Calu3 (cell line): ENCODE data around the gene CENPH. TPM values are rescaled to one million over a fixed set of nuclear protein-coding genes. Genes with fewer than 3 reads are reported as not detected.

ENCODE experiments used
- BruUV-seq: library from RNA; stranded (reverse); fragments of 400-500 nt; replicated peaks from 2 replicates; lab custom pipeline; 2021; lab: Mats Ljungman, UMichigan
- CTCF ChIA-PET: fragments of 300-600 bp; sonication (Branson Sonifier 250); formaldehyde crosslinking; loops from one replicate; lab custom pipeline; 2022; ENCODE audit warnings: antibody characterized with exemption; lab: Charles Lee
- DNase-seq: peaks from one replicate; pipeline ENCODE4 v3.0.0; 2022
- H3K27ac Mint-ChIP-seq: one replicate; pipeline ENCODE4 v1.8.0; 2022; ENCODE audit warnings: mixed read lengths; ENCODE audit not compliant: unreplicated experiment
- H3K27me3 Mint-ChIP-seq: one replicate; pipeline ENCODE4 v1.8.0; 2022; ENCODE audit warnings: mixed read lengths; ENCODE audit not compliant: unreplicated experiment
- H3K36me3 Mint-ChIP-seq: one replicate; pipeline ENCODE4 v1.8.0; 2022; ENCODE audit warnings: mild to moderate bottlenecking, moderate library complexity, mixed read lengths; ENCODE audit not compliant: insufficient read depth, unreplicated experiment
- H3K4me1 Mint-ChIP-seq: one replicate; pipeline ENCODE4 v1.8.0; 2022; ENCODE audit warnings: mild to moderate bottlenecking, low read depth, mixed read lengths; ENCODE audit not compliant: unreplicated experiment
- H3K4me3 Mint-ChIP-seq: one replicate; pipeline ENCODE4 v1.8.0; 2022; ENCODE audit warnings: mild to moderate bottlenecking, low read depth, moderate library complexity, mixed read lengths; ENCODE audit not compliant: unreplicated experiment
- H3K9me3 Mint-ChIP-seq: one replicate; pipeline ENCODE4 v1.8.0; 2022; ENCODE audit warnings: low read depth, mixed read lengths; ENCODE audit not compliant: unreplicated experiment
- intact Hi-C: fragments of 100-400 bp; cut with micrococcal nuclease; formaldehyde crosslinking; loops from one replicate; pipeline ENCODE4 v1.10.0; 2022; ENCODE audit not compliant: unreplicated experiment
- total RNA-seq: library from RNA; stranded (reverse); gene quantifications from 2 replicates; pipeline ENCODE4 v1.2.3, GENCODE V29; 2022
- TF ChIP-seq, protein P1 (sequence below): fragments of 200-600 bp; IDR thresholded peaks from one replicate; pipeline ENCODE4 v1.8.0; 2022; ENCODE audit warnings: antibody characterized with exemption; ENCODE audit not compliant: unreplicated experiment

CENPH gene
- total RNA-seq, 1 experiment from 2014 or later = 17.0 TPM

DNA sequence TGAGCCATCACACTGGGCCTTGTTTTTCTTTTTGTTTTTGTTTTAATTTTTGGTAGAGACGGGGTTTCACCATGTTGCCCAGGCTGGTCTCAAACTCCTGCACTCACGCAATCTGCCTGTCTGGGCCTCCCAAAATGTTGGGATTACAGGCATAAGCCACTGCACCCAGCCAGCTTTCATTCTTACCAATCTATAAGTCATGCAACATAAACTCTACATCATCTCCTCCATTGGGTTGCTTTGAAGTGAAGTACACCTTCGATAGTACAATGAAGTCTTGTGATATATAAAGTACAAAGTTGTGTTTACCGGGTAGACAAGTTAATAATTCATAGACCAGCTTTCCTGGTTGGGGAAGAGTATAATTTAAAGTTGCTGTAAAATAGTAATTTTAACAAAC, 36.5 kb downstream of the CENPH start:
- BruUV-seq = no TSS peak
- Mint-ChIP-seq H3K36me3 (peaks cover 19% of the 10 kb centered on the region), H3K27ac (peak overlapping the region; percentile 40), H3K27me3 (no peaks in the 10 kb centered on the region), H3K4me3 (no peak overlapping the region), H3K9me3 (no peaks in the 10 kb centered on the region), H3K4me1 (no peaks in the 10 kb centered on the region)
- TF ChIP-seq, protein P1, sequence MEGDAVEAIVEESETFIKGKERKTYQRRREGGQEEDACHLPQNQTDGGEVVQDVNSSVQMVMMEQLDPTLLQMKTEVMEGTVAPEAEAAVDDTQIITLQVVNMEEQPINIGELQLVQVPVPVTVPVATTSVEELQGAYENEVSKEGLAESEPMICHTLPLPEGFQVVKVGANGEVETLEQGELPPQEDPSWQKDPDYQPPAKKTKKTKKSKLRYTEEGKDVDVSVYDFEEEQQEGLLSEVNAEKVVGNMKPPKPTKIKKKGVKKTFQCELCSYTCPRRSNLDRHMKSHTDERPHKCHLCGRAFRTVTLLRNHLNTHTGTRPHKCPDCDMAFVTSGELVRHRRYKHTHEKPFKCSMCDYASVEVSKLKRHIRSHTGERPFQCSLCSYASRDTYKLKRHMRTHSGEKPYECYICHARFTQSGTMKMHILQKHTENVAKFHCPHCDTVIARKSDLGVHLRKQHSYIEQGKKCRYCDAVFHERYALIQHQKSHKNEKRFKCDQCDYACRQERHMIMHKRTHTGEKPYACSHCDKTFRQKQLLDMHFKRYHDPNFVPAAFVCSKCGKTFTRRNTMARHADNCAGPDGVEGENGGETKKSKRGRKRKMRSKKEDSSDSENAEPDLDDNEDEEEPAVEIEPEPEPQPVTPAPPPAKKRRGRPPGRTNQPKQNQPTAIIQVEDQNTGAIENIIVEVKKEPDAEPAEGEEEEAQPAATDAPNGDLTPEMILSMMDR = no peak
- DNase-seq = no peak
- CTCF ChIA-PET = interaction anchor here (0.5 kb wide), 1 partner anchor 11 kb away, joined by 4 read pairs; no protein-coding TSS in a partner anchor
- intact Hi-C loops = no loop called here

GRCh38 chr5:69230181-69230580, 40.8 kb downstream of the CENPH start:
- CTCF ChIA-PET = interaction anchor here (0.6 kb wide), 1 partner anchor 164 kb away, joined by 4 read pairs; no protein-coding TSS in a partner anchor
- intact Hi-C loops = loop anchor here (10.0 kb wide), 1 partner anchor 45 kb away; the partner anchor contains the start of gene CENPH
- TF ChIP-seq, protein P1 = no peak
- DNase-seq = peak; percentile 20
- Mint-ChIP-seq H3K9me3 (no peaks in the 10 kb centered on the region), H3K4me1 (peaks cover 8% of the 10 kb centered on the region), H3K4me3 (no peak overlapping the region), H3K36me3 (peaks cover 20% of the 10 kb centered on the region), H3K27ac (no peak overlapping the region), H3K27me3 (no peaks in the 10 kb centered on the region)
- no TSS peak for BruUV-seq

- intact Hi-C loops = loop anchor here (10.0 kb wide), 1 partner anchor 46 kb away; the partner anchor contains the start of gene CENPH
- CTCF ChIA-PET = no interaction called here
- DNase-seq = no peak
- TF ChIP-seq, protein P1 = no peak
- Mint-ChIP-seq H3K9me3 (no peaks in the 10 kb centered on the region), H3K27me3 (no peaks in the 10 kb centered on the region), H3K27ac (no peak overlapping the region), H3K36me3 (peaks cover 31% of the 10 kb centered on the region), H3K4me3 (no peak overlapping the region), H3K4me1 (peaks cover 8% of the 10 kb centered on the region)
- BruUV-seq = no TSS peak
Measured at GRCh38 chr5:69231281-69231680, 41.9 kb downstream of the CENPH start.

- CTCF ChIA-PET = no interaction called here
- H3K4me3 Mint-ChIP-seq = no peak overlapping the region
- peaks cover 35% of the 10 kb centered on the region for H3K36me3 Mint-ChIP-seq
- TF ChIP-seq, protein P1 = no peak
- H3K27me3 Mint-ChIP-seq = no peaks in the 10 kb centered on the region
- H3K27ac Mint-ChIP-seq = no peak overlapping the region
- intact Hi-C loops = loop anchor here (10.0 kb wide), 1 partner anchor 47 kb away; the partner anchor contains the start of gene CENPH
- no peaks in the 10 kb centered on the region for H3K9me3 Mint-ChIP-seq
- BruUV-seq = no TSS peak
- no peak for DNase-seq
- peaks cover 12% of the 10 kb centered on the region for H3K4me1 Mint-ChIP-seq
Measured at GRCh38 chr5:69231851-69232250, 42.5 kb downstream of the CENPH start.
